Measurements from ENCODE around the gene SOS2.

DNA sequence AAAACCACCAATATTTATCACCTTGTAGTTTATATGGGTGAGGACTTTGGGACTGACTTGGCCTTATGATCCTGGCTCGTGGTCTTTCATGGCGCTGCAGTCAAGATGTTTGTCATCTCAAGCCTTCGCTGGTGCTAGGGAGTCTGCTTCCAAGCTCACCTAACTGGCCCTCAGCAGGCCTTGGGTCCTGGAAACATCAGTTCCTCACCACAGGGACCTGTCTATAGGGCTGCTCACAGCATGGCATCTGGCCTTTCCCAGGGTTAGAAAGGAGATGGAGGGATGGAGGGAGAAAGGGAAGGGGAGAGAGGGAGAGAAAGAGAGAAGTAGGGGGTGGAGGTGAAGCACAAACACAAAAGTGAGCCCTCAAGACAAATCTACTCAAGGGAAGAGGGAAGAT lies 146.7 kb downstream of the SOS2 start:
- TF ChIP-seq ISL1 (CRISPR knock-in tag; IDR thresholded peaks at IDR 0.05), result no peak
- no peak for TF ChIP-seq ZNF8 (CRISPR knock-in tag; IDR thresholded peaks at IDR 0.05)
- no peak for TF ChIP-seq ZNF565 (CRISPR knock-in tag; conservative IDR thresholded peaks at IDR 0.05; ENCODE audit: low read depth)
- TF ChIP-seq GLIS3 (CRISPR knock-in tag; IDR thresholded peaks at IDR 0.05), result no peak
- no peak for TF ChIP-seq ESRRG (CRISPR knock-in tag; IDR thresholded peaks at IDR 0.05)
- TF ChIP-seq SNAI2 (CRISPR knock-in tag; IDR thresholded peaks at IDR 0.05), result no peak
- TF ChIP-seq RARB (CRISPR knock-in tag; IDR thresholded peaks at IDR 0.05), result no peak
- no peak for TF ChIP-seq OSR1 (CRISPR knock-in tag; IDR thresholded peaks at IDR 0.05)
